Left ventricle myocardium inferior (tissue), 1 donor: ENCODE measurements around the gene MEI4. TPM values are rescaled to one million over a fixed set of nuclear protein-coding genes. Genes with fewer than 3 reads are reported as not detected.
"Not testable (repeated sequence)": the region's sequence is repeated elsewhere in the genome, so short reads cannot be mapped to it uniquely, and the experiment has no call there.

ENCODE experiments used
- DNase-seq: peaks from one replicate; pipeline ENCODE4 v3.0.0-alpha.2; 2020
- H3K27ac ChIP-seq: fragments of 200-600 bp; replicated peaks from 2 replicates; pipeline ENCODE4 v1.8.0; 2021
- H3K27me3 ChIP-seq: fragments of 200-600 bp; 2 replicates; pipeline ENCODE4 v1.8.0; 2021; ENCODE audit warnings: low read depth
- H3K36me3 ChIP-seq: fragments of 200-600 bp; 2 replicates; pipeline ENCODE4 v1.8.0; 2021
- H3K4me1 ChIP-seq: fragments of 200-600 bp; 2 replicates; pipeline ENCODE4 v1.8.0; 2021
- H3K4me3 ChIP-seq: fragments of 200-600 bp; 2 replicates; pipeline ENCODE4 v1.8.0; 2021; ENCODE audit warnings: mild to moderate bottlenecking, moderate library complexity
- H3K9me3 ChIP-seq: fragments of 200-600 bp; replicated peaks from 2 replicates; pipeline ENCODE4 v1.8.0; 2021
- intact Hi-C: fragments of 100-400 bp; cut with micrococcal nuclease; formaldehyde crosslinking; loops from one replicate; pipeline ENCODE4 v1.11.0; 2022
- total RNA-seq: library from RNA; stranded (reverse); fragmentation: NEBNext Ultra II Directional; extraction: Animal tissue kit (Norgen Biotek cat#: 25700); gene quantifications from one replicate; pipeline ENCODE4 v1.2.1, GENCODE V29; 2021
- TF ChIP-seq, protein P1 (sequence below): fragments of 200-600 bp; IDR thresholded peaks from 2 replicates; pipeline ENCODE4 v1.8.0; 2021; ENCODE audit warnings: antibody characterized with exemption, mild to moderate bottlenecking, borderline replicate concordance
- donor health status: DM: no; HTN: yes; CAD: no; lungs with severe emphysema.

Gene MEI4
- total RNA-seq, 1 donor from 2014 or later: 0.52 TPM

DNA sequence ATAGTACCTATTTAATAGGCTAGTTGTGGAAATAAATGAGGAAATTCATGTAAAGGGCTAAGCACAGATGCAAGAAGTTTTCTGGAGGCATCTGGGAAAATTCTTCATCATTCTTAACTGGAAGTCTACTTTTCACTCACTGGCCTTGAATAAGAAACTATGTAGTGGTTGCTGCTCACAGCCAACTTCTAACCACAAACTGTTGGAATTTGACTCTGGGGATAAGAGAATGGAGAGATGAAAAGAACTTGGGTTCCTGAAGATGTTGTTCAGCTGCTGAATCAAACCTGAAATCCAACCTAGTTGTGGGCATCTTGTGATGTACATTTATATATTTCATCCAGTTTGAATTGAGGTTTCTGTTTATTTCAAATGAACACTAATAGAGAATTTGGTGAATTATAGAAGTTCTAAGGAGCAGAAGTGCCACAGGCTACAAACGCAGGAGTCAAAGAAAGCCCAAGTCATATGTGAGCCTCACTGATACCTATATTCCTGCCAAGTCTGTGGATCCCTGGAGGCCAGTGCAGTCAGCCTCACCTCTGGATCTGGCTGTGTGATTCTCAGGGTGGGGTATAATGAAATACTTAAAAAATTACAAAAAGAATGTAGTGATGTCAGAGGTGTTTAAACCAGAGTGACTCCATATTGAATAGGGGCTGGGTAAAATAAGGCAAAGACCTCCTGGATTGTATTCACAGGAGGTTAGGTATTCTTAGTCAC is 18.7 kb upstream of the MEI4 start:
- no peak overlapping the region for H3K4me3 ChIP-seq
- DNase-seq: no peak
- no peaks in the 10 kb centered on the region for H3K27me3 ChIP-seq
- no peaks in the 10 kb centered on the region for H3K9me3 ChIP-seq
- TF ChIP-seq, protein P1, sequence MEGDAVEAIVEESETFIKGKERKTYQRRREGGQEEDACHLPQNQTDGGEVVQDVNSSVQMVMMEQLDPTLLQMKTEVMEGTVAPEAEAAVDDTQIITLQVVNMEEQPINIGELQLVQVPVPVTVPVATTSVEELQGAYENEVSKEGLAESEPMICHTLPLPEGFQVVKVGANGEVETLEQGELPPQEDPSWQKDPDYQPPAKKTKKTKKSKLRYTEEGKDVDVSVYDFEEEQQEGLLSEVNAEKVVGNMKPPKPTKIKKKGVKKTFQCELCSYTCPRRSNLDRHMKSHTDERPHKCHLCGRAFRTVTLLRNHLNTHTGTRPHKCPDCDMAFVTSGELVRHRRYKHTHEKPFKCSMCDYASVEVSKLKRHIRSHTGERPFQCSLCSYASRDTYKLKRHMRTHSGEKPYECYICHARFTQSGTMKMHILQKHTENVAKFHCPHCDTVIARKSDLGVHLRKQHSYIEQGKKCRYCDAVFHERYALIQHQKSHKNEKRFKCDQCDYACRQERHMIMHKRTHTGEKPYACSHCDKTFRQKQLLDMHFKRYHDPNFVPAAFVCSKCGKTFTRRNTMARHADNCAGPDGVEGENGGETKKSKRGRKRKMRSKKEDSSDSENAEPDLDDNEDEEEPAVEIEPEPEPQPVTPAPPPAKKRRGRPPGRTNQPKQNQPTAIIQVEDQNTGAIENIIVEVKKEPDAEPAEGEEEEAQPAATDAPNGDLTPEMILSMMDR: no peak
- H3K36me3 ChIP-seq: no peaks in the 10 kb centered on the region
- intact Hi-C loops: no loop called here
- H3K4me1 ChIP-seq: no peaks in the 10 kb centered on the region
- no peak overlapping the region for H3K27ac ChIP-seq

- Histone ChIP-seq H3K4me3 (no peak overlapping the region), H3K9me3 (no peaks in the 10 kb centered on the region), H3K27ac (no peak overlapping the region), H3K36me3 (no peaks in the 10 kb centered on the region), H3K27me3 (no peaks in the 10 kb centered on the region), H3K4me1 (no peaks in the 10 kb centered on the region)
- intact Hi-C loops: no loop called here
- no peak for DNase-seq
- TF ChIP-seq, protein P1: no peak
Measured at GRCh38 chr6:77638129-77638830, 14.6 kb upstream of the MEI4 start.

DNA sequence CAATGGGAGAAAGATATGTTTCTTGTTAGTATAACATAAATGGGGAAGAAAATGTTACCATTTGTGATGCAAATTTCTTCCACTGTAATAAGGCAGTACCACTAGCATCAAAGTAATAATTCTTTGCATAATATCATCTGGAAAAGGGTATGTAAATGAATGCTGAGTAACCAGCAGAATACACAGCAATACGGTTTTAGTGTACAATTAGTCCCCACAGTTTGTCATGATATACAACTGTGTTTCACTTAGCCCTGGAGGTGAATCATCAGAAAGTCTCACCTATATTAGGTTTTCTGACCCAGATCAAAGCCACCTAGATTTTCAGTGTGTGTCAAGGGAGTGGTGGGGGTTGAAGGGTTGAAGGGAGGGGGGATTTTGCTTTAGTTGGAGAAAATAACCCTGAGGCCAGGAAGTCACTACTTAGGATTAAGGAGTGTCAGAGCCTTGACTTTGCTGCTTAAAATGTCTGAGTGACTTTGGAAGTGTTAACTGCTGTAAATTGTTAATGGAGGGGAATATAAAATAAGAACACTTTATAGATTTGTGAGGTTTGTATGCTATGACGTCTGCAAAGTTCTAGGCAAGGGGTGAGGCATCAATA is 8.6 kb upstream of the MEI4 start:
- Histone ChIP-seq H3K27ac (no peak overlapping the region), H3K4me3 (no peak overlapping the region), H3K36me3 (no peaks in the 10 kb centered on the region), H3K4me1 (peaks cover 2% of the 10 kb centered on the region), H3K9me3 (no peaks in the 10 kb centered on the region), H3K27me3 (no peaks in the 10 kb centered on the region)
- TF ChIP-seq, protein P1: no peak
- DNase-seq: no peak
- intact Hi-C loops: no loop called here

DNA sequence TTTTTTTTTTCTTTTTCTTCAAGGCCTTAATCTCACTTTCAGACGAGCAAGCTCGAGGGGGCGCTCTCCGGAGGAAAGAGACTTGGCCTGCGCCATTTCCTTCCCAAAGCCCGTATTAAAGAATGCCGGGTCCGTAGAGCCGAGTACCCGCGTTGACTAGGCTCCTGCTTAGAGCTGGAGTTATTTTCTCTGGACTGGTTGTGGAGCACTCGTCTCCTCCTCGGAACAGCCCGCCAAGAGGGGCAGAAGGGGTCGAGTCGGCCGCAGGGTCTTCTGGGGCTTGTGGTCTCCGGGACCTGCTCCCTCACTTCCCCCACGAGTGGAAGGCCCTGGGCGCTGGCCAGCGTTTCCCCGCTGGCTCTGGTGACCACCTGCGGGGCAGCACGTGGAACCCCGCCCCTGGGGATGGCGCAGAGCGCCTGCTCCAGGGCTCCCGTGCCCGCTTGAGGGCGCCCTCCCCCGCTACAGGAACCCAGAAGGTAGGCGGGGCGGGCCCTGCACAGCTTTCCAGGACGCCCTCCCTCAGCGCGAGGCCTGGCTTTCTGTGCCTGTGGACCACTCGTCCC is 2.7 kb upstream of the MEI4 start:
- H3K27me3 ChIP-seq: peaks cover 7% of the 10 kb centered on the region
- H3K36me3 ChIP-seq: no peaks in the 10 kb centered on the region
- DNase-seq: peak; percentile 31
- H3K27ac ChIP-seq: peak overlapping the region; percentile 42
- intact Hi-C loops: no loop called here
- H3K9me3 ChIP-seq: peaks cover 4% of the 10 kb centered on the region
- H3K4me1 ChIP-seq: peaks cover 11% of the 10 kb centered on the region
- TF ChIP-seq, protein P1: peak; percentile 31
- peak overlapping the region; percentile 60 for H3K4me3 ChIP-seq

DNA sequence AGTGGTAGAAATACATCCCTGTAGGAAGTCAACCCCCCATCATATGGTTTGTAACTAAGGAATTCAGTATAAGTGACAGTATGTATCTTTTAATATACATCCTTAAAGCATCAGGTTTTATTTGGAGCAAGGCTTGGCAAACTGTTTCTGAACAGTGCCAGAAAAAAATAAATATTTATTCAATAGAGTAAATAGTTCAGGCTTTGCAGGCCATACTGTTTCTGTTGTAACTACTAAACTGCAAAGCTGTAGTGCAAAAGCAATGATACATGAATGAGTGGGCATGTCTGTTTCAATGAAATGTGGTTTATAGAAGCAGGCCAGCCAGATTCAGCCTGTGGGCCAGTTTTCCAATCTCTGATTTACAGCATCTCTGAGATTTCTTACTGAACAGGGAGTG is 977 bp downstream of the MEI4 start:
- no peak overlapping the region for H3K4me3 ChIP-seq
- DNase-seq: no peak
- TF ChIP-seq, protein P1: no peak
- H3K9me3 ChIP-seq: peaks cover 5% of the 10 kb centered on the region
- intact Hi-C loops: no loop called here
- H3K36me3 ChIP-seq: no peaks in the 10 kb centered on the region
- H3K27ac ChIP-seq: no peak overlapping the region
- peaks cover 7% of the 10 kb centered on the region for H3K27me3 ChIP-seq
- peaks cover 11% of the 10 kb centered on the region for H3K4me1 ChIP-seq

DNA sequence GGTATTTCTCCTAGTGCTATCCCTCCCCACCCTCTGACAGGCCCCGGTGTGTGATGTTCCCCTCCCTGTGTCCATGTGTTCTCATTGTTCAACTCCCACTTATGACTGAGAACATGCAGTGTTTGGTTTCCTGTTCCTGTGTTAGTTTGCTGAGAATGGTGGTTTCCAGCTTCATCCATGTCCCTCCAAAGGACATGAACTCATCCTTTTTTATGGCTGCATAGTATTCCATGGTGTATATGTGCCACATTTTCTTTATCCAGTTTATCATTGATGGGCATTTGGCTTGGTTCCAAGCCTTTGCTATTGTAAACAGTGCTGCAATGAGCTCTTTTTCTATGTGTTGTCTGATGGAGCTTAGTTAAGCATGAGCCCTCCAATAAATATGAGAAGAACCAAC is 2.2 kb downstream of the MEI4 start:
- H3K36me3 ChIP-seq, H3K27ac ChIP-seq, H3K4me1 ChIP-seq, DNase-seq, H3K4me3 ChIP-seq, H3K27me3 ChIP-seq, intact Hi-C loops, H3K9me3 ChIP-seq: not testable (repeated sequence)
